ENCODE measurements around the gene TEAD4. TPM values are rescaled to one million over a fixed set of nuclear protein-coding genes. Genes with fewer than 3 reads are reported as not detected.

TEAD4 gene
- total RNA-seq, 6 experiments from 2014 or later = 0.81 to 8.5 (median 3.0) TPM

- WGBS (ENCODE audit: insufficient coverage, low coverage, low lambda C conversion rate, missing lambda C conversion rate) = 91% methylated on average over 7 of the region's 11 CpGs
- H3K36me3 ChIP-seq = peaks cover 0 to 25% (median 9%) of the 10 kb centered on the region in 4 donors
- H3K9me3 ChIP-seq = no peaks in the 10 kb centered on the region
Observed at GRCh38 chr12:2936301-2936700, 22.9 kb upstream of the TEAD4 start.

GRCh38 chr12:2937500-2937899 lies 21.7 kb upstream of the TEAD4 start:
- DNase-seq (no peak), ATAC-seq (peak; percentile 25 to 60 (median 44))
- Histone ChIP-seq H3K4me1 (no peaks in the 10 kb centered on the region), H3K4me3 (no peak overlapping the region), H3K27ac (no peak overlapping the region), H3K27me3 (no peaks in the 10 kb centered on the region), H3K9me3 (no peaks in the 10 kb centered on the region), H3K36me3 (peaks cover 0 to 25% (median 9%) of the 10 kb centered on the region in 4 donors)
- 71% methylated on average over 3 of the region's 3 CpGs for WGBS (ENCODE audit: insufficient coverage, low coverage, low lambda C conversion rate, missing lambda C conversion rate)
- no peak for TF ChIP-seq CTCF (IDR thresholded peaks at IDR 0.05)
- TF ChIP-seq POLR2A (IDR thresholded peaks at IDR 0.05) = no peak
- intact Hi-C loops (cut with DNase I) = no loop called here

More at GRCh38 chr12:2936301-2936700, 22.9 kb upstream of the TEAD4 start:
- intact Hi-C loops (cut with DNase I) = no loop called here
- Histone ChIP-seq H3K4me3 (no peak overlapping the region), H3K27ac (no peak overlapping the region), H3K27me3 (no peaks in the 10 kb centered on the region), H3K4me1 (no peaks in the 10 kb centered on the region)
- DNase-seq (no peak), ATAC-seq (no peak)
- TF ChIP-seq POLR2A (IDR thresholded peaks at IDR 0.05) = no peak
- no peak for TF ChIP-seq CTCF (IDR thresholded peaks at IDR 0.05)

DNA sequence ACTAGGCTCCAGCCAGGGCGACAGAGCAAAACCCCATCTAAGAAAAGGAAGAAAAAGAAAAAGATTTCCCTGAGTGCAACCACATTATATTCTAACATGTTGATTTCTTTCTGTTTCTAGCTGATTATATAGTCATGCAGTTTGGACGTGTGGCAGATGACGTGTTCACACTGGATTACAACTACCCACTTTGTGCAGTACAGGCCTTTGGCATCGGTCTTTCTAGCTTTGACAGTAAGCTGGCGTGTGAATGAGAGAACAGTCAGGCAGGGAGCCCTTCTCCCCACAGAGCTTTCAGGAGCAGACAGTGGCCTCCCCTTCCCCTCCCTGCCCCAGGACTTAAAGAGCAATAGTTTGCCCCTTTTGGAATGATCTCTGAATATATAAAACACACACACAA lies 20.0 kb upstream of the TEAD4 start:
- intact Hi-C loops (cut with DNase I) = no loop called here
- H3K27ac ChIP-seq = no peak overlapping the region
- WGBS (ENCODE audit: insufficient coverage, low coverage, low lambda C conversion rate, missing lambda C conversion rate) = 79% methylated on average over 3 of the region's 5 CpGs
- ATAC-seq (no peak), DNase-seq (no peak)
- H3K9me3 ChIP-seq = no peaks in the 10 kb centered on the region
- H3K27me3 ChIP-seq = no peaks in the 10 kb centered on the region
- no peak overlapping the region for H3K4me3 ChIP-seq
- no peaks in the 10 kb centered on the region for H3K4me1 ChIP-seq
- TF ChIP-seq CTCF (IDR thresholded peaks at IDR 0.05) (no peak), POLR2A (IDR thresholded peaks at IDR 0.05) (no peak)
- peaks cover 0 to 17% (median 9%) of the 10 kb centered on the region in 4 donors for H3K36me3 ChIP-seq

GRCh38 chr12:2940564-2940963 lies 18.6 kb upstream of the TEAD4 start:
- DNase-seq = no peak
- H3K27ac ChIP-seq = no peak overlapping the region
- H3K4me1 ChIP-seq = peaks cover 0 to 3% (median 0%) of the 10 kb centered on the region in 4 donors
- no peaks in the 10 kb centered on the region for H3K9me3 ChIP-seq
- H3K4me3 ChIP-seq = no peak overlapping the region
- intact Hi-C loops (cut with DNase I) = loop anchor here in 1 of 2 donors (10.0 kb wide), 1 partner anchor 86 kb away; the partner anchor contains the start of gene TEX52
- 66% methylated on average over 7 of the region's 10 CpGs for WGBS (ENCODE audit: insufficient coverage, low coverage, low lambda C conversion rate, missing lambda C conversion rate)
- no peak for ATAC-seq
- peaks cover 0 to 10% (median 4%) of the 10 kb centered on the region in 4 donors for H3K36me3 ChIP-seq
- TF ChIP-seq POLR2A (IDR thresholded peaks at IDR 0.05) (no peak), CTCF (IDR thresholded peaks at IDR 0.05) (no peak)
- no peaks in the 10 kb centered on the region for H3K27me3 ChIP-seq
